HG03139 (cell line): ENCODE results near the gene CYP46A1.

ENCODE experiments used
- ATAC-seq: cut with Tn5 transposase; IDR thresholded peaks from one replicate; pipeline ENCODE4 v1.9.1; 2021; ENCODE audit not compliant: unreplicated experiment

CYP46A1 gene

DNA sequence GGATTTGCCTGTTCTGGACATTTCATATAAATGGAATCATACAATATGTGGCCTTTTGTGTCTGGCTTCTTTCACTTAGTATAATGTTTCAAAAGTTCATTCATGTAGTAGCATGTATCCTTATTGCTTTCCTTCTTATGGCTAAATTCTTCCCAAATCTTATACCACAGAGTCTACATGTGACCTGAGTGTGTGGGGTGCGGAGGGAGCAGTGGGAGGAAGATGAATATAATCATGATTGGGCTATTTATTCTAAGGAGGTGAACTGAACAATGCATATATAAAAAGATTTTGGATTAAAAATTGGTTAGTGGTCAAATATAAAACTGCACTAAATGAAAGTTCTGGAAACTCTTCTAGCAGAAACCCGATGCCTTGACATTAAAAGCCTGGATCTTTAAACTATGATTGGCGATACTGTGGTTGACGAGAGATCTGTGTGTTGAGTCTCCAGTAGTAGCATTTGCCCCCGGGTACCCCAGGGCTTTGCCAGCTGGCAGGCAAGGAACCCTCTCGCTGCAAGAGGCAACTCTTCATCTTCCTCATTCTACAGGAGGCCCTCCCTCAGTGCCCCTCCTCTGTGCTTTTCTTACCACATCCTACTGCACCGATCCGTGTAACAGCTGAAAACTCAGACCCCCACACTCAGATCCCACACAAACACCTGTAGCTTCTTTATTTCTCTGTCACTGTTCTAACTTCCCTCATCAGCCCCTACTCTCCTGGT lies 2.6 kb downstream of the CYP46A1 start:
- ATAC-seq: no peak

- ATAC-seq: no peak
Measured at GRCh38 chr14:99687284-99688209, 3.4 kb downstream of the CYP46A1 start.

DNA sequence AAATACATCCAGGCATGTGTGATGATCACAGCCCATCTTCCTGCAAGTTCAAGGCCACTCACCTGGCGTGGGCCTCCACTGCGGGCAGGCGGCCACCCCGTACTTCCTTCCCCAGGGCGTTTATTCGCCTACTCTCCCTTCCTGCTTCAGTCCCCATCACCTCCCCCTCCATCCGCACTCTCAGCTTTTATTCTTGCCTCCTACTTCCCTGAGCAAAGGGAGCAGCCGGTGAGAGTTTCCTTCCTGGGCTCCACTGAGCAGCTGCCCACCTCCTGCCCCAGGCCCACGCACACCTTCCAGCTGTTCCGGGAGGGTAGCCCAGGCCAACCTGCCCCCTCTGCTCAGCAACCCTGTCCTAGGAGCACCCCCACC lies 4.1 kb downstream of the CYP46A1 start:
- ATAC-seq: no peak

DNA sequence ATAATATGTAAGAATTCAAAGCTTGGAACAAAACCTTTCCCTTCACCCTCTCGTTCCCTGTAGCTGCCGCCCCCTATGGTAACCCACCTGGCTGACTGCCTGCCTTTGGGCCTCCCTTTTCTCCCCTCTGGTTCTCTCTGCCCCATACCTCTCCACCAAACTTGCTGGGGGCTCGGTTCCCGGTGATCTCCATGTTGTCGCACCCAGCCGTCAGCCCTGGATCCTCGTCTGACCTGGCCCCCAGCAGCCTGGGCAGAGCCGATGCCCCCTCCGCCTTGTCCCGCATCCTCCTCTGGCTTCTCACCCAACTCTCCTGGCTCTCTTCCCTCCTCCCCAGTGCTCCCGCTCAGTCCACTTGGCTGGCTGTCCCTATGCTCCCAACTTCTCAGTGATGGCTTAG lies 4.5 kb downstream of the CYP46A1 start:
- no peak for ATAC-seq

DNA sequence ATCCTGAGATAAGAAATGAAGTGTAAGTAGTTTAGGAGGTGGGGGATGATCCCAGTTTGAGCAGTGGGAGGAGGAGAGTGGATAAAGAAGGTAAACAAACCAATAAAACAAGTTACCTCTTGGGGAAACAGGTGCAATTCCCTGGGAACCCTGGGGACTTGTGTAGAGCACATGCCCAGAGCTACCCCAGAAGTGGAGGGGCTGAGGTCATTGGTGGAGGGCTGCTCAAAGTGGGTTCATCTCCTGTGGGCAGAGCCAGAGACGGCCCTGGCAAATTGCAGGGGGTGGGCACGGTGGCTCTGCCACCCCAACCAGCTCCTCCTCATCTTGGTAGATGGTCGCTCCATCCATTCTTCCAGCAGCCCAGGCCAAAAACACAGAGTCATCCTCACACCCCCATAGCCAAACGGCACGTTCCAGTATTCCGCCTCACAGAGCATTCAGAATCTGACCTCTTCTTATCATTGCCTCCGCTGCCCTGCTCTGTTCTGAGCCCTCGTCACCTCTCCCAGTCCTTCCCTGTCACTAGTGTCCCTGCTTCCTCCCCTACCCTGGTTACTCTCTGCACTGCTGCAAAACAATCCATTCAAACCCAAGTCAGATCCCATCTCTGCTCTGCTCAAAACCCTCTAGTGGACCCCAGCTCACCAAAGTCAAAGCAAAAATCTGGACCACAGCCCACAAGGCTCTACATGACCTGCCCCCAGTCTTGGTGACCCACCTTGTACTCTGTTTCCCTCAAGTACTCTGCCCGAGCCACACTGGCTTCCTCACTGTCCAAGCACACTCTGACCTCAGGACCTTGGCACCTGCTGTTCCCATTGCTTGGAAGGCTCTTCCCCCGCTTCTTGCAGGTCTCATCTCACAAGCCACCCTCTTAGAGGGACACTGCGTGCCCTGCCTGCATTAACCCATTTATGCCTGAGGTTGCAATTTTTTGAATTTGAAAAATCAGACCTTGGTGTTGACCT lies 5.5 kb downstream of the CYP46A1 start:
- ATAC-seq: no peak

DNA sequence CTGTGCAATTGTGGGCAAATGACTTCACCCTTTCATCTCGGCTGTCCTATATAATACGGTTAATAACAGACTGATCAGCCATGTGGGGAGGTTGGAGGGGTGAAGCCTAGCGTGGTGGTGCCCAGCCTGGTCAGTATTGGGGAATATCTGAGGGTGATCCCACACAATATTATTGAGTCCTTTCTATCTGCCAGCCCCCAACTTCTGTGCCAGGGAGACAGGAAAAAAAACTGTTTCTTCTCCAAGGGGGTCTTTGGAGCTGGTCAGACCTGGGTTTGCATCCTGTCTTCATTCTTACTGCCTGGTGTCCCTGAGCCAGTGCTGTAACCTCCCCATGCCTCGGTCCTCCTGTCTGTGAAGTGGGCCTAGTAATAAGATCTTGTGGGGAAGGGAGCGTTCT lies 6.5 kb downstream of the CYP46A1 start:
- ATAC-seq: no peak

- no peak for ATAC-seq
Measured at GRCh38 chr14:99691111-99691885, 7.2 kb downstream of the CYP46A1 start.

DNA sequence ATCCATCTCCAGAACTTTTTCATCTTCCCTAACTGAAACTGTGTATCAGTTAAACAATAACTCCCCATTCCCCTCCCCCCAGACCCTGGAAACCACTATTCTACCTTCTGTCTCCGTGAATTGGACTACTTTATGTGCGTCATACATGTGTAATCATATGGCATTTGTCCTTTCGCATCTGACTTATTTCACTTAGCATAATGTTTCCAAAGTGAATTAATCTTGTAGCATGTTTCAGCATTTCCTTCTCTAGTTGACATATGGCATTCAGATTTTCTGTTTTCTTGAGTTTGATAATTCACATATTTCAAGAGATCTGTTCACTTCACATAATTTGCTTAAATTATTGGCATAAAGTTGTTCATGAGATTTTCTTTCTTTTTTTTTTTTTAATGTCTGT lies 9.8 kb downstream of the CYP46A1 start:
- no peak for ATAC-seq

DNA sequence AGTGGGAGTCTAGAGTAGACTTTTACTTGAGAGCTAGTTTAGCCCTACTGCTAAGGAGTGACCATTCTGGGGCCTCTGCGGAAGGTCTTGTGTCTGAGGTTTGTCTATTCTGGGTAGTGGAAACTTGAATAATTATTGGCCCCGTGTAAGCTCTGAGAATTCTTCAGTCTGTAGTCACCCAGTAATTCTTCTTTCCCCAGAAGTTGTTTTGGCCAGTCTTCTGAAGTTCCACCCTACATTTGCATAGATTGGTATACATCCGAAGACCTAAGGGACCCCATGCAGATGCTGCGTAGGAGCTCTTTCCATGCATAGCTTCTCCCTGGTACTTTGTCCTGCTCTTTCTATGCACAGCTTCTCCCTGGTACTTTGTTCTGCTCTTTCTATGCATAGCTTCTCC lies 12.8 kb downstream of the CYP46A1 start:
- ATAC-seq: no peak

DNA sequence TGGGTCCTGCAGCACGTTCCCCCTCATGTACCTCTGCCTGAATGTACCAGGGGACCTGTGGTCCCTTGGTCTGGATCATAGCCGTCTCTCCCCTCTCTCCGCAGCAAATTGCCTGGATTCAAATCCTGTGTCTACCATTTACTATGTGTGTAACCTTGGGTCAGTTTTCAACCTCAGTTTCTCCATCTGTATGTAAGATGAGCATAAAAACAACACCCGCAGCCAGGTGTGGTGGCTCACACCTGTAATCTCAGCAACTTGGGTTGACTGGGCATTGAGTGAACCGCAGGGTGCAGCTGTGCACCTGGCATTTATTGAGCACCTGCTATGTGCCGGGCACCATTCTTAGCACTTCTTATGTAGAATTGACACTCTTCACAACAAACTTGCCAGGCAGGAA lies 14.1 kb downstream of the CYP46A1 start:
- no peak for ATAC-seq

DNA sequence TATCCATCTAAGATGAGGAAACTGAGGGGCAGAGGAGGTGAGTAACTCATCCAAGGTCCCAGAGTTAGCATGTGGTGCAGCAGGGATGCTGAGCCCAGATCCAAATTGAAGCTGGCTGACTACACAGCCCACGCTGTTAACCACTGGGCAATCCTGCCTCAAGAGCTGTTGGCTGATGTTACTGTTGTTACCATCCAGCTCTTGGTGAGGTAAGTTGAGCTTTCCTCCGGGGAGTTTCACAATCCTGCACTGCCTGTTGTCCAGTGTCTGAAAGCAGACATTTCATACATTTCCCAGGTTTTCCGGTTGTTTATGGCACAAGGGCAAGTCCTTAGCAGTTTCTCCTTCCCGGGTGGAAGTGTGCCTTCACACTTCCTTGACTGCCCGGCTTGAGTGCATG lies 14.5 kb downstream of the CYP46A1 start:
- ATAC-seq: no peak

GRCh38 chr14:99699085-99699760 lies 15.1 kb downstream of the CYP46A1 start:
- ATAC-seq: no peak

GRCh38 chr14:99699861-99700260 lies 15.8 kb downstream of the CYP46A1 start:
- no peak for ATAC-seq

DNA sequence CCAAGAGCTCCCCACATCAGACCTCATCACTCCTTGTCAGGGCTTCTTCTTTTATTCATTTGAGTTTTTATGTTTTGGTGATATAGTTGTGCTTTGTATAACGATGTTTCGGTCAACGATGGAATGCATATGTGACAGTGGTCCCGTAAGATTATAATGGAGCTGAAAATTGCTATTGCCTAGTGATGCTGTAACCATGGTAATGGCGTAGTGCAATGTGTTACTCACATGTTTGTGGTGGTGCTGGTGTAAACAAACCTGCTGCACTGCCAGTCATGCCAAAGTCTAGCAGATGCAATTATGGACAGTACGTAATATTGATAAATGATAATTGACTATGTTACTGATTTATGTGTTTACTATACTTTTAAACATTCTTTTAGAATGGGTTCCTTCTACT lies 16.3 kb downstream of the CYP46A1 start:
- no peak for ATAC-seq

DNA sequence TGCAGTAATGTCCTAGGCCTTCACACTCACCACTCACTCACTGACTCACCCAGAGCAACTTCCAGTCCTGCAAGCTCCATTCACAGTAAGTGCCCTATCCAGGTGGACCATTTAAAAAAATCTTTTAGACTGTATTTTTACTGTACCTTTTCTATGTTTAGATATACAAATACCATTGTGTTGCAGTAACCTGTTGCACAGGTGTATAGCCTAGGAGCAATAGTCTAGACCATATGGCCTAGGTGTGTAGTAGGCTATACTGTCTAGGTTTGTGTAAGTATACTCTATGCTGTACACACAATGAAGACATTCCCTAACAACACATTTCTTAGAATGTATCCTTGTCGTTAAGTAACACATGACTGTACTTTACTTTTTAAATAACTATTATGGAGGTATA lies 17.2 kb downstream of the CYP46A1 start:
- ATAC-seq: no peak

DNA sequence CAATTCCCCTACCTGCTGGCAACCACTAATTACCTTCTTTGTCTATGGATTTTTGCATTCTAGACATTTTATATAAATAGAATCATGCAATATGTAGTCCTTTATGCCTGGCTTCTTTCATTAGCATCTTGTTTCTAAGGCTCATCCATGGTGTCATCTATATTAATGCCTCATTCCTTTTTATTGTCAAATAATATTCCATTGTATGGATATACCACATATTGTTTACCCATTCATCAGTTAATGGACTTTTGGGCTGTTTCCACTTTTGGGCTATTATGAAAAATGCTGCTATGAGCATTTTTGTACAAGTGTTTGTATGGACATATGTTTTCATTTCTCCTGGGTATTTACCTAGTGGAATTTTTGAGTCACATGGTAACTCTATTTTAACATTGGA lies 18.0 kb downstream of the CYP46A1 start:
- ATAC-seq: no peak

- no peak for ATAC-seq
Measured at GRCh38 chr14:99703381-99703780, 19.3 kb downstream of the CYP46A1 start.

GRCh38 chr14:99704037-99704436 lies 19.9 kb downstream of the CYP46A1 start:
- ATAC-seq: no peak

DNA sequence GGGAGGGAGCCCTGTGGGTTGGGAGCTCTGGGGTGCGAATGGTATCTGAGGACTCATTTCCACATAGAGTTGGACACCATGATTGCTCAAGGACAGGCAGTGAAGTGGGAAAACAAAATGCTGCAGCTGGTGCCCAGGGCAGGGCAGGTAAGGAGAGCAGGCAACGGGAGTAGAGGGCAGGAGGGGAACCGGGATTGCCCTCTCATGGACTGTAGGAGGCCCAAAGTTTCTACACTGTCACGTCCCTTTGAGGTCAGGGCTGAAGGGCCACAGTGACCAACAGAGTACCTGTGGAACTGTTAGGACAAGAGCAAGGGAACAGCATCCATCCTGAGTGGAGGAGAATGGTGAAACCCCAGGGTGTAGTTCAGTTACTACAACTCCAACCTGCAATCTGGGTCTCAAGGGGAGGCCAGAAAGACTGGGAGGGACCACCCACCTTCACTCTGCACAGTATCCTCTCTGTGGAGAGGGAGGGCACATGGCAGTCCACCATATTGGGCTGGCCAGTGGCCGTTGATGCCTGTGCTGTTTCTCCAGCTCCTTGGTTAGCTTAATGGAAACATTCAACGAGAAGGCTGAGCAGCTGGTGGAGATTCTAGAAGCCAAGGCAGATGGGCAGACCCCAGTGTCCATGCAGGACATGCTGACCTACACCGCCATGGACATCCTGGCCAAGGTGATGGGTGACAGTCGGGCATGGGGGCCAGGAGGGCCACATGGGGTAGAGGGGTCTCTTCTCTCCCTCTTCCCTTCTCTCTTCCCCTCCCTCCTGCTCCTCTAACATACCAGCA lies 22.2 kb downstream of the CYP46A1 start:
- ATAC-seq: no peak
